HG02798 (cell line): ENCODE measurements around the gene OR2K2.
"Not testable (repeated sequence)": the region's sequence is repeated elsewhere in the genome, so short reads cannot be mapped to it uniquely, and the experiment has no call there.

Experiments
- ATAC-seq: cut with Tn5 transposase; IDR thresholded peaks from one replicate; pipeline ENCODE4 v1.9.1; 2021; ENCODE audit warnings: mild to moderate bottlenecking; ENCODE audit not compliant: unreplicated experiment, poor library complexity

The OR2K2 gene

GRCh38 chr9:111298731-111299598, 31.1 kb downstream of the OR2K2 start:
- no peak for ATAC-seq

GRCh38 chr9:111298111-111298510, 31.9 kb downstream of the OR2K2 start:
- ATAC-seq: no peak

- no peak for ATAC-seq
These were observed 32.8 kb downstream of the OR2K2 start for GRCh38 chr9:111297066-111297824.

GRCh38 chr9:111294691-111295451, 35.2 kb downstream of the OR2K2 start:
- ATAC-seq: no peak

- no peak for ATAC-seq
These were observed 42.9 kb downstream of the OR2K2 start for GRCh38 chr9:111287127-111287526.

- ATAC-seq: no peak
These were observed 45.3 kb downstream of the OR2K2 start for GRCh38 chr9:111284703-111285102.

- no peak for ATAC-seq
These were observed 47.2 kb downstream of the OR2K2 start for GRCh38 chr9:111282845-111283244.

GRCh38 chr9:111280795-111281194, 49.2 kb downstream of the OR2K2 start:
- not testable (repeated sequence) for ATAC-seq
